Pancreas (tissue), 10 donors: Measurements from ENCODE around the gene TNFAIP8L3. TPM values are rescaled to one million over a fixed set of nuclear protein-coding genes. Genes with fewer than 3 reads are reported as not detected.

Experiments used
- ATAC-seq, 4 donors: fragments of 200-7000 bp; cut with Tn5 transposase; one replicate each; pipeline versions ENCODE4 v1.8.0 to v1.9.1; 2020; ENCODE audit warnings: mild to moderate bottlenecking in 4 of 4, moderate library complexity in 4 of 4
- DNase-seq, 6 donors: peaks; one replicate each; pipeline ENCODE4 v3.0.0-alpha.2; 2020
- FAIRE-seq: peaks from 2 replicates; lab custom pipeline; 2012; peaks lifted over from hg19 to GRCh38; lab: Jason Lieb, UNC
- H3K27ac ChIP-seq, 4 donors: fragments of 200-600 bp; sonication (generic); 1 replicate in 3 of 4; 2 replicates in 1 of 4; pipeline versions ENCODE4 v1.5.0 to v1.8.0; 2020
- H3K27me3 ChIP-seq, 4 donors: fragments of 200-600 bp; one replicate each; pipeline ENCODE4 v1.8.0; 2021
- H3K36me3 ChIP-seq, 3 donors: fragments of 200-600 bp; sonication (generic) in 1 of 3; one replicate each; pipeline versions ENCODE4 v1.5.0 to v1.8.0; 2020 to 2021
- H3K4me1 ChIP-seq, 3 donors: fragments of 200-600 bp; one replicate each; pipeline ENCODE4 v1.8.0; 2021
- H3K4me3 ChIP-seq, 4 donors: fragments of 200-600 bp; sonication (generic) in 2 of 4; one replicate each; pipeline versions ENCODE4 v1.5.0 to v1.8.0; 2020 to 2021
- H3K9me3 ChIP-seq, 4 donors: fragments of 200-600 bp; one replicate each; pipeline ENCODE4 v1.8.0; 2021
- WGBS, 2 donors: extraction: QIAGEN DNeasy Blood & Tissue Kit; methylation state at CpG; one replicate each; pipeline ENCODE4 v1.1.7; 2013; 5-methylcytosine and 5-hydroxymethylcytosine counted together
- intact Hi-C, 3 donors: fragments of 100-400 bp; cut with DNase I; formaldehyde crosslinking; loops; one replicate each; pipeline versions ENCODE4 v1.11.1 to v1.14.2; 2022
- polyA plus RNA-seq, 2 donors: library from polyadenylated mRNA; stranded (reverse); fragments of 200-250 nt; gene quantifications; one replicate each; pipeline ENCODE4 v1.2.3, GENCODE V29; 2013
- total RNA-seq, 6 donors: library from RNA; stranded (reverse); fragmentation: NEBNext Ultra II Directional in 4 of 6; extraction: Animal tissue kit (Norgen Biotek cat#: 25700) in 4 of 6; gene quantifications; one replicate each; pipeline versions ENCODE4 v1.2.1 to v1.2.4, GENCODE V29; 2021 to 2023
- TF ChIP-seq, protein P1 (sequence below), 4 donors: fragments of 200-600 bp; sonication (generic) in 3 of 4; IDR thresholded peaks; one replicate each; pipeline versions ENCODE4 v1.5.0 to v1.8.0; 2021; ENCODE audit warnings: antibody characterized with exemption in 4 of 4
- donor health status: healthy with polysubstance abuse.
- donor health status: DM: no; HTN: no; CAD: no; lungs with moderate emphysema.
- donor health status: DM: no; HTN: no; CAD: no.
- donor health status: control.
- donor health status: control.
- donor health status: Bipolar disorder and iron deficiency.
- donor health status: DM: yes; HTN: yes; CAD: no.
- donor health status: DM: no; HTN: no; CAD: no.
- donor health status: DM: no; HTN: no; CAD: no.
- donor health status: DM: yes; HTN: yes; CAD: no.

The TNFAIP8L3 gene
- total and polyA plus RNA-seq, 8 donors, result 0.09 to 1.8 (median 0.72) TPM

GRCh38 chr15:51088585-51088984 is 6.1 kb downstream of the TNFAIP8L3 start:
- DNase-seq (no peak), FAIRE-seq (no peak), ATAC-seq (no peak)
- H3K9me3 ChIP-seq, result no peaks in the 10 kb centered on the region
- H3K27me3 ChIP-seq, result no peaks in the 10 kb centered on the region
- H3K36me3 ChIP-seq, result no peaks in the 10 kb centered on the region
- no peak overlapping the region for H3K4me3 ChIP-seq
- TF ChIP-seq, protein P1, sequence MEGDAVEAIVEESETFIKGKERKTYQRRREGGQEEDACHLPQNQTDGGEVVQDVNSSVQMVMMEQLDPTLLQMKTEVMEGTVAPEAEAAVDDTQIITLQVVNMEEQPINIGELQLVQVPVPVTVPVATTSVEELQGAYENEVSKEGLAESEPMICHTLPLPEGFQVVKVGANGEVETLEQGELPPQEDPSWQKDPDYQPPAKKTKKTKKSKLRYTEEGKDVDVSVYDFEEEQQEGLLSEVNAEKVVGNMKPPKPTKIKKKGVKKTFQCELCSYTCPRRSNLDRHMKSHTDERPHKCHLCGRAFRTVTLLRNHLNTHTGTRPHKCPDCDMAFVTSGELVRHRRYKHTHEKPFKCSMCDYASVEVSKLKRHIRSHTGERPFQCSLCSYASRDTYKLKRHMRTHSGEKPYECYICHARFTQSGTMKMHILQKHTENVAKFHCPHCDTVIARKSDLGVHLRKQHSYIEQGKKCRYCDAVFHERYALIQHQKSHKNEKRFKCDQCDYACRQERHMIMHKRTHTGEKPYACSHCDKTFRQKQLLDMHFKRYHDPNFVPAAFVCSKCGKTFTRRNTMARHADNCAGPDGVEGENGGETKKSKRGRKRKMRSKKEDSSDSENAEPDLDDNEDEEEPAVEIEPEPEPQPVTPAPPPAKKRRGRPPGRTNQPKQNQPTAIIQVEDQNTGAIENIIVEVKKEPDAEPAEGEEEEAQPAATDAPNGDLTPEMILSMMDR (IDR thresholded peaks at IDR 0.05), result no peak
- H3K4me1 ChIP-seq, result no peaks in the 10 kb centered on the region
- H3K27ac ChIP-seq, result no peak overlapping the region
- 82 to 85% methylated on average over 2 of the region's 2 CpGs for WGBS, 2 donors
- intact Hi-C loops, result no loop called here

DNA sequence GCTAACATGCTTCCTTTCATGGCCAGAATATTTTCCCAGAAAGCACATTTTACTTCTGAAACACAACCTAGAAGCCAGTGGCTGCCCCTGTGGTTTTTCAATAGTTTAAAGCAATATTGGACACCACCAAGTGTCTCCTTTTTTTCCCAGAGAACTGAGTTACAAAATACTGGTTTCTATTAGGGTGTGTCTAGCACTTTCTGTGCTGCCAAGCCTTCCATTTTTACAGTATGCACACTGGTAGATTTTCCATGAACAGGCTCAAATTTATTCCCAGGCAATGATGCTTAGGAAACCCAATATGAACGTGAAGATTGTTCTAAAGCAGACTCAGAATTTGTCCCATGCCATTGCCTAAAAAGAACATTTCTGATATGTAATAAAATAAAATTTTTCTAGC is 7.2 kb downstream of the TNFAIP8L3 start:
- WGBS, 2 donors, result 80 to 90% methylated on average over 1 of the region's 1 CpG
- H3K4me3 ChIP-seq, result no peak overlapping the region
- FAIRE-seq, result no peak
- no peaks in the 10 kb centered on the region for H3K4me1 ChIP-seq
- H3K27ac ChIP-seq, result no peak overlapping the region
- no peak for DNase-seq
- H3K27me3 ChIP-seq, result no peaks in the 10 kb centered on the region
- TF ChIP-seq, protein P1 (IDR thresholded peaks at IDR 0.05), result no peak
- ATAC-seq, result no peak
- H3K36me3 ChIP-seq, result no peaks in the 10 kb centered on the region
- intact Hi-C loops, result no loop called here
- no peaks in the 10 kb centered on the region for H3K9me3 ChIP-seq

GRCh38 chr15:51086409-51086808 is 8.3 kb downstream of the TNFAIP8L3 start:
- H3K27me3 ChIP-seq, result no peaks in the 10 kb centered on the region
- DNase-seq, result no peak
- H3K4me1 ChIP-seq, result no peaks in the 10 kb centered on the region
- WGBS, 2 donors, result 80 to 90% methylated on average over 4 of the region's 4 CpGs
- no peaks in the 10 kb centered on the region for H3K9me3 ChIP-seq
- FAIRE-seq, result no peak
- no peak overlapping the region for H3K4me3 ChIP-seq
- TF ChIP-seq, protein P1 (IDR thresholded peaks at IDR 0.05), result no peak
- no peaks in the 10 kb centered on the region for H3K36me3 ChIP-seq
- intact Hi-C loops, result no loop called here
- no peak overlapping the region for H3K27ac ChIP-seq
- no peak for ATAC-seq

DNA sequence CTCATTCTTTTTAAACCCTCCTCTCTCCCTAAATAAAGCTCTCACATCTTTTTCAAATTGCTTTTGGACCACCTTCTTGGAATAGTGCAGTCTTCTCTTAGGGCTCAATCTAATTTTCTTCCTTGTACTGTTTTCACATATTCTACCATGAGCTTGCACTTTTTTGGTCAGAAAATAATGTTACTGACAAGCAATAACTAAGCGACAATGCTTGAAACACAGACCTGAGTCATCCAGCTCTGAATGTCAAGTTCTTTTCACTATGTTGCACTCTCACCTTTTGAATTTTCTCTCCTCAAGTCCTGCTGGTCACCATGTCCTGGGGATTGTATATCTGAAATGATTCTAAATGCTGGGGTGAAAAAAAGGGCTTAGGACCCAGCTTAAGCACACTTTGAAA is 8.9 kb downstream of the TNFAIP8L3 start:
- Histone ChIP-seq H3K4me3 (no peak overlapping the region), H3K36me3 (no peaks in the 10 kb centered on the region), H3K27me3 (no peaks in the 10 kb centered on the region), H3K4me1 (no peaks in the 10 kb centered on the region), H3K9me3 (no peaks in the 10 kb centered on the region), H3K27ac (no peak overlapping the region)
- WGBS, 2 donors, result 94 to 97% methylated on average over 1 of the region's 1 CpG
- DNase-seq (no peak), FAIRE-seq (no peak), ATAC-seq (no peak)
- TF ChIP-seq, protein P1 (IDR thresholded peaks at IDR 0.05), result no peak
- intact Hi-C loops, result no loop called here

GRCh38 chr15:51083641-51084166 is 11.0 kb downstream of the TNFAIP8L3 start:
- intact Hi-C loops, result no loop called here
- H3K27ac ChIP-seq, result no peak overlapping the region
- H3K36me3 ChIP-seq, result no peaks in the 10 kb centered on the region
- 77 to 89% methylated on average over 4 of the region's 4 CpGs for WGBS, 2 donors
- FAIRE-seq (no peak), DNase-seq (no peak), ATAC-seq (no peak)
- no peaks in the 10 kb centered on the region for H3K27me3 ChIP-seq
- H3K4me1 ChIP-seq, result no peaks in the 10 kb centered on the region
- TF ChIP-seq, protein P1 (IDR thresholded peaks at IDR 0.05), result no peak
- H3K9me3 ChIP-seq, result no peaks in the 10 kb centered on the region
- no peak overlapping the region for H3K4me3 ChIP-seq
